Hepatocyte (in vitro differentiated cells): ENCODE data around the gene RCAN2. TPM values are rescaled to one million over a fixed set of nuclear protein-coding genes. Genes with fewer than 3 reads are reported as not detected.

Experiments
- DNase-seq: peaks from one replicate; pipeline ENCODE4 v3.0.0-alpha.2; 2016; ENCODE audit warnings: low spot score
- H2AFZ ChIP-seq: fragments of 200-600 bp; sonication (generic); 2 replicates; pipeline ENCODE4 v1.6.0; 2016; ENCODE audit warnings: antibody characterized with exemption, mild to moderate bottlenecking
- H3K27ac ChIP-seq: fragments of 200-600 bp; sonication (generic); 2 replicates; pipeline ENCODE4 v1.5.1; 2016; ENCODE audit warnings: mild to moderate bottlenecking
- H3K27me3 ChIP-seq: fragments of 200-600 bp; sonication (generic); 2 replicates; pipeline ENCODE4 v1.6.1; 2016
- H3K36me3 ChIP-seq: fragments of 200-600 bp; sonication (generic); replicated peaks from 2 replicates; pipeline ENCODE4 v1.5.1; 2016; ENCODE audit warnings: low read depth; ENCODE audit not compliant: insufficient read depth
- H3K4me1 ChIP-seq: fragments of 200-600 bp; sonication (generic); 2 replicates; pipeline ENCODE4 v1.5.1; 2016; ENCODE audit warnings: mild to moderate bottlenecking, moderate library complexity; ENCODE audit not compliant: insufficient read depth
- H3K4me2 ChIP-seq: fragments of 200-600 bp; sonication (generic); 2 replicates; pipeline ENCODE4 v1.6.0; 2016
- H3K4me3 ChIP-seq: fragments of 200-600 bp; sonication (generic); 2 replicates; pipeline ENCODE4 v1.5.1; 2016; ENCODE audit warnings: mild to moderate bottlenecking
- H3K79me2 ChIP-seq: fragments of 200-600 bp; sonication (generic); 2 replicates; pipeline ENCODE4 v1.6.0; 2017; ENCODE audit warnings: mild to moderate bottlenecking
- H3K9me2 ChIP-seq: fragments of 200-600 bp; sonication (generic); replicated peaks from 2 replicates; pipeline ENCODE4 v1.6.0; 2017; ENCODE audit warnings: mild to moderate bottlenecking; ENCODE audit not compliant: insufficient read depth
- H3K9me3 ChIP-seq: fragments of 200-600 bp; sonication (generic); 2 replicates; pipeline ENCODE4 v1.5.1; 2016; ENCODE audit warnings: low read depth, mild to moderate bottlenecking
- H4K20me1 ChIP-seq: fragments of 200-600 bp; sonication (generic); 2 replicates; pipeline ENCODE4 v1.6.0; 2016; ENCODE audit warnings: mild to moderate bottlenecking; ENCODE audit not compliant: insufficient read depth, poor library complexity, severe bottlenecking
- EZH2 ChIP-seq: fragments of 200-600 bp; sonication (generic); IDR thresholded peaks from 2 replicates; pipeline ENCODE4 v1.6.1; 2016; ENCODE audit warnings: antibody characterized with exemption, mild to moderate bottlenecking, borderline replicate concordance
- EZH2phosphoT487 ChIP-seq: fragments of 200-600 bp; sonication (generic); IDR thresholded peaks from one replicate; pipeline ENCODE4 v1.6.1; 2018; ENCODE audit warnings: antibody characterized with exemption, mild to moderate bottlenecking, low read depth, moderate library complexity; ENCODE audit not compliant: unreplicated experiment, severe bottlenecking
- WGBS: methylation state at CpG from one replicate; pipeline ENCODE4 v1.1.6; 2016; ENCODE audit warnings: low lambda C conversion rate; ENCODE audit errors: missing lambda C conversion rate; 5-methylcytosine and 5-hydroxymethylcytosine counted together
- polyA plus RNA-seq: library from polyadenylated mRNA; unstranded; fragments of >200 nt; fragmentation: Nextera tagmentation; extraction: Ambion mirVana; gene quantifications from 2 replicates; pipeline ENCODE4 v1.2.1, GENCODE V29; 2016
- total RNA-seq: library from RNA; depleted of rRNA; stranded (reverse); fragments of >200 nt; gene quantifications from 2 replicates; pipeline ENCODE4 v1.2.3, GENCODE V29; 2014
- TF ChIP-seq, protein P1 (sequence below): fragments of 200-600 bp; sonication (generic); IDR thresholded peaks from 2 replicates; pipeline ENCODE4 v1.5.1; 2016; ENCODE audit warnings: antibody characterized with exemption, mild to moderate bottlenecking; ENCODE audit not compliant: poor library complexity

The RCAN2 gene
- total and polyA plus RNA-seq, 2 experiments from 2014 or later, result 5.0 to 6.6 TPM

DNA sequence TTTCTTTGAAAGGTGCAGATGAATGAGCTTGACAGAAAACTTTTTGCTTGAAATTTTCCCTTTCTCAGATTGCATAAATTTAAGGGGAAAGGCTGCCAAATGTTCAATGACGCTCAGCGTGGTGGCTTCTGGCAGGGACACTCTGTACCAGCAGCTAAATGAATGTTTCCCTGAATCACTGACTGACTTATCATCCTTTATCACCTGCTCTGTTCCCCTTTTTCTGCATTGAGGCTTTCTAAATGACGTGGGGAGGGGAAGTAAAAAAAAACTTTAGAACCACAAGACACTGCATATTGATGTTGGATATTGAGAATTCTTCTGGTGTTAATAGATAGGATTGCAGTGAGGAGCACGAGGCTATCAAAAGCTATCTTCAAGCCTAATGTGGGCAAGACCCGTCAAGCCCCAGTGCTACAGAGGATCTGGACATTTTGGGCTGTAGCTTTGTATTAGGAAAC, 273.5 kb downstream of the RCAN2 start:
- Histone ChIP-seq H3K9me3 (no peaks in the 10 kb centered on the region), H3K27me3 (no peaks in the 10 kb centered on the region), H4K20me1 (no peaks in the 10 kb centered on the region), H3K4me2 (no peak overlapping the region), H3K9me2 (no peaks in the 10 kb centered on the region), H3K36me3 (no peaks in the 10 kb centered on the region), H3K79me2 (no peaks in the 10 kb centered on the region), H3K4me3 (no peak overlapping the region), H3K4me1 (no peaks in the 10 kb centered on the region), H3K27ac (no peak overlapping the region), H2AFZ (no peak overlapping the region)
- 86% methylated on average over 5 of the region's 5 CpGs for WGBS
- TF ChIP-seq EZH2 (no peak), EZH2phosphoT487 (no peak)
- TF ChIP-seq, protein P1, sequence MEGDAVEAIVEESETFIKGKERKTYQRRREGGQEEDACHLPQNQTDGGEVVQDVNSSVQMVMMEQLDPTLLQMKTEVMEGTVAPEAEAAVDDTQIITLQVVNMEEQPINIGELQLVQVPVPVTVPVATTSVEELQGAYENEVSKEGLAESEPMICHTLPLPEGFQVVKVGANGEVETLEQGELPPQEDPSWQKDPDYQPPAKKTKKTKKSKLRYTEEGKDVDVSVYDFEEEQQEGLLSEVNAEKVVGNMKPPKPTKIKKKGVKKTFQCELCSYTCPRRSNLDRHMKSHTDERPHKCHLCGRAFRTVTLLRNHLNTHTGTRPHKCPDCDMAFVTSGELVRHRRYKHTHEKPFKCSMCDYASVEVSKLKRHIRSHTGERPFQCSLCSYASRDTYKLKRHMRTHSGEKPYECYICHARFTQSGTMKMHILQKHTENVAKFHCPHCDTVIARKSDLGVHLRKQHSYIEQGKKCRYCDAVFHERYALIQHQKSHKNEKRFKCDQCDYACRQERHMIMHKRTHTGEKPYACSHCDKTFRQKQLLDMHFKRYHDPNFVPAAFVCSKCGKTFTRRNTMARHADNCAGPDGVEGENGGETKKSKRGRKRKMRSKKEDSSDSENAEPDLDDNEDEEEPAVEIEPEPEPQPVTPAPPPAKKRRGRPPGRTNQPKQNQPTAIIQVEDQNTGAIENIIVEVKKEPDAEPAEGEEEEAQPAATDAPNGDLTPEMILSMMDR, result no peak
- DNase-seq, result no peak

DNA sequence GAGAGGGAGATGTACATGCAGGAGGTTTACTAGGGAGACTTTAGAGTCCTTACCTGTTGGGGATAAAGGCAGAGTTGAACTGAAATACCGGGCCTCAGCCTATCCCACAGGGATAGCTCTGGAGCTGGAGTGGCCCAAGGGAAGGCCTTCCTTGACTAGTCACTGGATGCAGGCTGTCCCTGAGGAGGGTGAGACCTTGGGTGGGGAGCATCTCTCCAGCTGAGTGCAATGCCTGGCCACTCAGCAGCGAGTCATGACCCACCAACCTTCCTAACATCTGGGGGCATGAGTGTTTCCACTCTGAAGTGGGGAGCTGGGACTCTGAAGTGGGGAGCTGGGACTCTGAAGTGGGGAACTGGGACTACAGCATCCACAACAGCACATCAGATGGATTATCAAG, 274.4 kb downstream of the RCAN2 start:
- 94% methylated on average over 2 of the region's 2 CpGs for WGBS
- Histone ChIP-seq H3K4me3 (no peak overlapping the region), H3K9me3 (no peaks in the 10 kb centered on the region), H4K20me1 (no peaks in the 10 kb centered on the region), H3K36me3 (no peaks in the 10 kb centered on the region), H3K27ac (no peak overlapping the region), H3K9me2 (no peaks in the 10 kb centered on the region), H2AFZ (no peak overlapping the region), H3K4me2 (no peak overlapping the region), H3K27me3 (no peaks in the 10 kb centered on the region), H3K79me2 (no peaks in the 10 kb centered on the region), H3K4me1 (no peaks in the 10 kb centered on the region)
- TF ChIP-seq, protein P1, result no peak
- TF ChIP-seq EZH2phosphoT487 (no peak), EZH2 (no peak)
- DNase-seq, result no peak

DNA sequence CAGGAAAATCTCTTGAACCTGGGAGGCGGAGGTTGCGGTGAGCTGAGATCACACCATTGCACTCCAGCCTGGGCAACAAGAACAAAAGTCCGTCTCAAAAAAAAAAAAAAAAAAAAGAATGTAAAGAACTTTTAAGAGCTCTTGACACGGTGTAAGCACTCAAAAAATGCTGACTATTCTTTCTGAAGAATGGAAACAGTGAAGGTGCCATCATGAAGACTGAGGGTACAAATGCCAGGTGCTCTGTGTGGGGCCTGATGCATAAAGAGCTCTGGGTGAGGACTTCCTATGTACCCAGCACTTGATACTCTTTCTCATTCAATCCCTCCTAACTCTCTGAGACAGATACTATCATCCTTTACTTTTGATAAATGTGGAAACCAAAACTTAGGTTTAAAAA, 275.5 kb downstream of the RCAN2 start:
- Histone ChIP-seq H3K9me3 (no peaks in the 10 kb centered on the region), H3K4me1 (no peaks in the 10 kb centered on the region), H3K27me3 (no peaks in the 10 kb centered on the region), H3K4me3 (no peak overlapping the region), H3K36me3 (no peaks in the 10 kb centered on the region), H2AFZ (no peak overlapping the region), H3K79me2 (no peaks in the 10 kb centered on the region), H3K9me2 (no peaks in the 10 kb centered on the region), H3K4me2 (no peak overlapping the region), H4K20me1 (no peaks in the 10 kb centered on the region), H3K27ac (no peak overlapping the region)
- no peak for DNase-seq
- TF ChIP-seq EZH2, result no peak
- no peak for TF ChIP-seq EZH2phosphoT487
- WGBS, result 84% methylated on average over 4 of the region's 4 CpGs

DNA sequence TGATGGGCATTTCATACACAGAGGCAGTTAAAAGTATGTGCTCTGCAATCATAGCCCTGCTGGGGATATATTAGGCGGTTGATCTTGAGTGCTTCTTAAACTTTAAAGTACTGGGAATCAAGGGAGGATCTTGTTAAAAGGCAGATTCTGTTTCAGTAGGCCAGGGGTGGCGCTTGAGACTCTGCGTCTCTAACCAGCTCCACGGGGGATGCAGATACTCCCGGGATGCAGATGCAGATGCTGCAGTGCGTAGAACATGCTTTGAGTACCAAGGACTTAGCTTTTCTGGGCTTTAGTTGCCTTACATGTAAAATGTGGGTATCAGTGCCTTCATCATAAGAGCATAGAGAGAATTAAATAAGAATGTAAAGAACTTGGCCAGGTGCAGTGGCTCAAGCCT, 276.0 kb downstream of the RCAN2 start:
- no peaks in the 10 kb centered on the region for H3K4me1 ChIP-seq
- no peak for DNase-seq
- H3K36me3 ChIP-seq, result no peaks in the 10 kb centered on the region
- no peaks in the 10 kb centered on the region for H3K9me3 ChIP-seq
- TF ChIP-seq EZH2, result no peak
- TF ChIP-seq, protein P1, result no peak
- TF ChIP-seq EZH2phosphoT487, result no peak
- H3K79me2 ChIP-seq, result no peaks in the 10 kb centered on the region
- H4K20me1 ChIP-seq, result no peaks in the 10 kb centered on the region
- no peaks in the 10 kb centered on the region for H3K9me2 ChIP-seq
- WGBS, result 66% methylated on average over 6 of the region's 6 CpGs
- no peak overlapping the region for H3K27ac ChIP-seq
- H2AFZ ChIP-seq, result no peak overlapping the region
- no peak overlapping the region for H3K4me2 ChIP-seq
- no peak overlapping the region for H3K4me3 ChIP-seq
- no peaks in the 10 kb centered on the region for H3K27me3 ChIP-seq
